Glomerular visceral epithelial cell (primary cell): ENCODE measurements around the gene MYO18A.

Source experiments
- DNase-seq: peaks from one replicate; pipeline ENCODE4 v3.0.0-alpha.2; 2016; ENCODE audit errors: extremely low spot score

Gene MYO18A

DNA sequence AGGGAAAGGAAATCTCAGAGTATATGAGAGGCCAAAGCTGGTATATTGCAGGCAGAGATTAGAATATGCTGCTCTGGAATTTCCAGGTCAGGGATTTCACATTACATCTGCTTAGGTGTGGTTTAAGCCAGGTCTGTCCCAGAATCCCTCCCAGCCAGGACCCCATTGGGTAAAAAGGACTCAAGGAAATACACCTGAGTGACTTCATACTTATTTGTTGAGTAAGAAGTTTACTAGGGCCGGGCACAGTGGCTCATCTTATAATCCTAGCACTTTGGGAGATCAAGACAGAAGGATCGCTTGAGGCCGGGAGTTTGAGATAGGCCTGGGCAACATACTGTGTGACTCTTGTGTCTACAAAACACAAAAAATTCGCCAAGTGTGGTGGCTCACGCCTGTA lies 130.0 kb downstream of the MYO18A start:
- DNase-seq: no peak

DNA sequence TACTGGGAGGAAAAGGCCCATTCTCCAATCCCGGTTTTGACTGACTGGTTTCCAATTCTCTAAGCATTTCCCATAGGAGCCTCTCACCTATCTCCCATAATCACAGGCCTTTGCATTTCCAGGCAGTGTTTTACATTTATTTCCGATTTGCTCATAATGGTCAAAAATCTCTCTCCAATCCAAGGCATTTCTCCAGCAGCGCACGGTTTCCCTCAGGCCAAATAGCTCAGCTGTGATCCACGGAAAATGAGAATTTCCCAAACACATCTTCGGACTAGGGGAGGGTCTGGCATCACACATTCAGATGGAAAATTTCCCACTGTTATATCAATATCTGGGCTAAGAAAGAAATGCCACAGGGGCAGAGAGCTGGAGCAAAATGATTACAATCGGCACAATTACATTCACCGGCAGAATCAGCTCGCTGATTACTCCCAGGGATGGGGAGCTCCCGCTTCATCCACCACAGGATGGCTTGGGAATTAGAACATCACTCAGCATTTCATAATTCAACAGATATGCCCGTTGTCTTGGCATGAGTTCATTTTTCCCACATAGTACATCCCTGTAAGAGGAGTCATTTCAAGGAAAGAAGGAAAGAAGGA lies 130.6 kb downstream of the MYO18A start:
- no peak for DNase-seq

DNA sequence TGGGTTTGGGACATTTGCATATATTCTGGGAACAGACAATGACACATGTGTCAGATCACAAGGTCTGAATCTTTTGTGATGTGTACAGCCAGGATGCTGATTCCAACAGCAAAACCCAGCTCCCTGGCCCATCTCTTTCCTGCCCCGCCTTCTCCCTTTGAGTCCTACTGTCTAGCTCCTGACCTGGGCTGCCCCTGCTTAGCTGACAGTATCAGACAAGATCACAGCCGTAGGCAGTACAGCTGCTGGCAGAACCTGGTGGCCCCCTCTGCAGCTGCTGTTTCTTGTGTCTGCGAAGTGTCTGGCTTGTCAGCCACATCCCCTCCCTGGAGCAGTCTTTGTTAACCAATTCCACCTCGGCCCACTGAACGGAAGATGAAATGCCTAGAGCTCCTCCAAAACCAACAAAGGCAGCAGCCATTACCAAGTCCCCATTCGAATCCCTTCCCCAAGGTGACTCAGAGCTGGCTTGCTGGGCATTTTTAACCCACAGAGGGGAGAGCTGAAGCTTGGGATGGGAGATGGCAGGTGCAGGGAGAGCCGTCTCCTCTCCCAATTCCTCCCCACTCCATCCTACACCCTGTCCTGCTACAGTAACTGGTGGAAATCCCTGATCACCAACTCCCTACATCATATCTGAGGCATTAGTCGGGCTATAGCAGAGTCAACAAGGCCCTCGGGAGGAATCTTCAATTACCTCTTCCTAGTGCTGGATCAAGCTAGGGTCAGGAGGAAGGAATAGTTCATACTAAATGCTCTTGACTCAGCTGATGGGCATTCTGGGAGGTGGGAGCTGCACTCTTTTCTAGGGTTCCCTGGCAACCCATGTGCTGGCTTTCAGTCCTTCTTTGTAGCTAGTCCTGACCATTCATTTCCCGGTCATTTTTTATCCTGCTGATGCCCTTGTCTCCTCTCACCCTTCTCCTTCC lies 131.5 kb downstream of the MYO18A start:
- DNase-seq: no peak

DNA sequence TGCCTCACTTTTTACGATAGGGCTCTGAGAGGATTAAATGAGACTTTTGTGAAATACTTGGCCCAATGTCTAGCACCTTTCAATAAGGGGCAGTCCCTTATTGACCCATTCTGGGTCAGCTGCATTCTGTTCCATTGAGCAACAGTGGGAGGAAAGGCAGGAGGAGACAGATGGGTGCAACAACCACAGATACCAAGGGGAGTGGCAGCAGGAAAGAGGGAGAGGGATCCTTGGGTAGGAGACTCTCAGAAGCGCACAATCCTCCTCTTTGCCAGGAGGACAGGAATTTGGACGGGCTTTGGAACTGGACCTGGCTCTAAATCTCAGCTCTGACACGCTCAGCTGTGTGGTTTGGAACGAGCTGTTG lies 133.7 kb downstream of the MYO18A start:
- no peak for DNase-seq

DNA sequence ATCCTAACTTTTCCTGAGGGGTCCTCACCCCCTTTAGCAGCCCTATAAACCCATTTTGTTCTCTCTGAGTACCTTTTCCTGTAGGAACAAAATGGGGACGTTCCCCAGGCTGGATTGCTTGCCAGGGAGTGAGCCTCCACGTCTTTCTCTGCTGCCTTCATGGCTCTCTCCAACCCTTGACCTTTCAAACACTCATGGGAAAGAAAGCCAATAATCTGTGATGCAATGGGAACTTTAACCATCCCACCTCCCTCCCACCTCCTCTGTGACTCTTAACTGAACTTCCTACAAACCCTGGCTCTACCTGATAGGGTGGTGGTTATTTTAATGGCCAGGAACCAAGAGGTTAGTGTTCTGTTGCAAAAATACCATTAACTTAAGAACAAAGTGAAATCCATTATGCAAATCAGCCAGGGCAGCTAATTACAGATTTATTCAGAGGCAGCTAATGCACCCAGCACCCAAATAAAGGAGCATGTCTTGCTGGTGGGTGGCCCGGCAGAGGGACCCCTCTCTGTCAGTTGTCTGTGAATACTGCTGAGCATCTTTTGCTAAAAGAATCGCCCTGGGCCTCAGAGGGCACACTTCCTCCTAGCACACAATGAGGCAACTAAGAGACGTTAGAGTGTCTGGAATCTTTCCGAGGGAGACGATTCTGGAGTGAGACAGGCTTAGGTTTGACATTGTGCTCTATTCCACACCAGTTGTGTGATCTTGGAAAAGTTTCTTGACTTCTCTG lies 134.3 kb downstream of the MYO18A start:
- DNase-seq: no peak

DNA sequence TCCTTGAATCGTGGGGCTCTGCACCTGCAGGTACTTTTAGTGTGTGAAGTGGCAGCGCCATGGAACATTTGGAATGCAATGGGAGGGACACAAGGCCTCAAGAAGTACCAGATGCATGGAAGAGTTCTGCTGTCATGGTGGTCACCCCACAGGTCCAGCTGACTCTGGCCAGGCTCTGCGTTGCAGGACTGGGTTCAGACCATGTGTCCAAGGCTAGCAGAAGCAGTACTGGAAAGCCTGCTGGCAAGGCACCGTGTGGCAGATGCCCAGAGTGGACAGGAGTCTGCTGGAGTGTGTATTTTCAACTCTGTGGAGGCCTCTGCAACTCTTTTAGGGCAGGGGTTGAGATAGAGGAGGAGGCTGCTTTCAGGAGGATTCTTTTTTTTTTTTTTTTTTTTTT lies 135.2 kb downstream of the MYO18A start:
- no peak for DNase-seq

DNA sequence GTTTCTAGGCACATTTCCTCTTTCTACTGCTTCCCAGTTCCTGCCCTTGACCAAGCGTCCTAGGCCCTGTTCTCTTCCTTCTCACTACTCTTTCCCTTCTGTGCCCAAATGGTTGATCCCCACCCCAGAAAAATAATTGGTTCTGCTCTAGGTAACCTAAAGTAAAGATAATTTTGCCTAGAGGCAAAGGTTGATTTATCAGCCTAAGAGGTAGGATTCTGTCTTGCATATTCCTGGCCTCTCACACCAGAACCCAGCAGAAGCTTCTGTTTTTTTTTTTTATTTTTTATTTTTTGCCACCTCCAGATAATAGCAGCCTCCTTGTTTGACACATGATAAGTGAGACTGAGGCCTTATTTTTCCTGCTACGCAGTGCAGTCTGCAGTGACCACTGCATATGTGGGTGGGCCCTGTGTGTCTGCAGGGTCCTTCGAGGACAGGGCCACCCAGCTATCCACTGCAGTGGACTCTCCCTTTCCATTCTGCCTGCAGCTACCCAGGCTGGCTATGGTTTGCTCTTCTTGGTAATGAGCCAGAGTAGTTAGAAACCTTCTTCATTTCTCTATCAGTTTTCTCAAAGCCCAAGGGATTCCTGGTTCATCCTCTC lies 136.6 kb downstream of the MYO18A start:
- no peak for DNase-seq

DNA sequence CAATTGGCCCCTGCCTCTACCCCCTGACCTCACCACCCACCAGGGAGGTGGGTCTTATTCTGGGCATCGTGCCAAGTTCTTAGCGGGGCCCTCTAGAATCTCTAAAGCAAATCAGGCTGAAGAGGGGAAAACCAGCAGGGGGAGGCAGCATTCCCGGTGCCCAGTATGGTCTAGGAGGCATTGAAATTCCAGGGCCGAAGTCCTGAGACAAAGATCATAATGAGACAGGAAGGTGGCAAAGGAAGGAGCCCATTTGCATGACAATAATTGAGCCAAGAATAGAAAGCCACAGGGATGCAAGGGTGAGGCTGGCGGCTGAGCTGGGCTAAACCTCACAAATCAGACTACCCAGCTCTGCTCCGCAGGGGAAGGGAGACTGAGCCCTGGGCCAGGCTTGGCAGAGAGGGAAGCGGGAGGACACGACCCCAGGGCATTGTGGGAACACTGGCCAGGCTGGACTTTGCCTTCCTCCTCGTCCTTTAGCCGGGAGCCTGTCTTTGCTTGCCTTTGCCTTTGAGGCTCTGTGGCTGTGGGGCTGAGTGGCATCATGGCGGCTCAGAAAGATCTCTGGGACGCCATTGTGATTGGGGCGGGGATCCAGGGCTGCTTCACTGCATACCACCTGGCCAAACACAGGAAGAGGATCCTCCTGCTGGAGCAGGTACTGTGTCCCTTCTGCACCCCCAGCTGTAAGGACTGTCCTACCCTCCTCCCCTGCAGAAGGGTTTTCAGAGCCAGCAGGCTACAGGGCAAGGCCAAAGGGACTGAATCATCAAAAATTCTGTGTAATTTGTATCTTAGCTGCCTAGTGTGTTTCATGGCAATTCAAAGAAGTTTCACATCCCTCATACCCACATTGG lies 137.3 kb downstream of the MYO18A start, which contains the start of gene PIPOX:
Gene PIPOX, plus strand, starts transcription at position 463 of the 860 bp plus-strand sequence. Its CDS starts 85 bp downstream, at position 548.
- DNase-seq: peak; percentile 63

DNA sequence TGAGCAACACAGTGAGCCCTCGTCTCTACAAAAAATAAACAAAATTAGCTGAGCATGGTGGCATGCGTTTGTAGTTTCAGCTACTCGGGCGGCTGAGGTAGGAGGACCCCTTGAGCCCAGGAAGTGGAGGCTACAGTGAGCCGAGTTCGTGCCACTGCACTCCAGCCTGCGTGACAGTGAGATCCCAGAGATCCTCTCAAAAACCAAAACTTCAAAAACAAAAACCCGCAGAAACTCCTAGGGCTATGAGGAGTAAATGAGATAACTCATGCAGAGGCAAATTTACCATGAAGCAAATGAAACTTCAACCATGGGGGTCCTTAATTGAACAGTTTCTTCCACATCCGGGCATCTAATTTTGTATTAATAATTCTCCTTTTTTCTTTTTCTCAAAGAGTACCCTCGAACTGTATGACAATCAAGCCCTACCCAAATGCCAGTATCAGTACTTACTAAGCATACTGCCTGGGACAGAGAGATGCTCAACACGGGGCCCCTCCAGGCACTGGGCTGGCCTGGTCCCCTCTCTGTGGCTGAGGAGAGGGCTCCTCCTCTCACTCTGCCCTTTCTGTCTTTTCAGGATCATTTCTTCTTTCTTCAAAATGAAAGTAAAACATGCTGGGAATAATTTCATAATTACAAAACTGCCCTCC lies 138.0 kb downstream of the MYO18A start:
- DNase-seq: no peak

DNA sequence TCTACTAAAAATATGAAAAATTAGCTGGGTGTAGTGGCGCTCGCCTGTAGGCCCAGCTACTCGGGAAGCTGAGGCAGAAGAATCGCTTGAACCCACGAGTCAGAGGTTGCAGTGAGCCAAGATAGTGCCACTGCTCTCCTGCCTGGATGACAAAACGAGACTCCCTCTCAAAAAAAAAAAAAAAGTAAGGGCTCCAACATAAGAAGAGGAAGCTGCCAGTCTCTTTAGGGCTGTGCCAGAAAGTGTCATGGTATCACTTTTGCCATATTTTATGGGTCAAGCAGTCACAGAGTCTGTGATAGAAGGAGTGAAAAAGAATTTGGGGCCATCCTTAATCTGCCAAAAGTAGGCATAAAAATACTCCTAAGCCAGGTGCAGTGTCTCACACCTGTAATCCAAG lies 138.6 kb downstream of the MYO18A start:
- DNase-seq: no peak

DNA sequence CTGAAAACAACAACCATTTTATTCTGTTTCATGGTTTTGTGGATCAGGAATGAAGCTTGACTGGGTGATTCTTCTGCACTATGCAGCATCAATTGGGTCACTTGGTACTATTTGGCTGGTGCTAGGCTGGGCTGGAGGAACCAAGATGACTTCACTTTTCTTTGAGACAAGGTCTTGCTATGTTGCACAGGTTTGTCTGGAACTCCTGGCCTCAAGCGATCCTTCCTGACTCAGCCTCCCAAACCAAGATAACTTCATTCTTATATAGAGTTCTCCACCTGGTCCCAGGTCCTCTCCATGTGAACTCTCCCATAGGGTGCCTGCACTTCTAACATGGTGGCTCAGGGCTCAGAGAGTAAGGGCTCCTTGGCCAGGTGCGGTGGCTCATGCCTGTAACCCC lies 139.1 kb downstream of the MYO18A start:
- DNase-seq: no peak

DNA sequence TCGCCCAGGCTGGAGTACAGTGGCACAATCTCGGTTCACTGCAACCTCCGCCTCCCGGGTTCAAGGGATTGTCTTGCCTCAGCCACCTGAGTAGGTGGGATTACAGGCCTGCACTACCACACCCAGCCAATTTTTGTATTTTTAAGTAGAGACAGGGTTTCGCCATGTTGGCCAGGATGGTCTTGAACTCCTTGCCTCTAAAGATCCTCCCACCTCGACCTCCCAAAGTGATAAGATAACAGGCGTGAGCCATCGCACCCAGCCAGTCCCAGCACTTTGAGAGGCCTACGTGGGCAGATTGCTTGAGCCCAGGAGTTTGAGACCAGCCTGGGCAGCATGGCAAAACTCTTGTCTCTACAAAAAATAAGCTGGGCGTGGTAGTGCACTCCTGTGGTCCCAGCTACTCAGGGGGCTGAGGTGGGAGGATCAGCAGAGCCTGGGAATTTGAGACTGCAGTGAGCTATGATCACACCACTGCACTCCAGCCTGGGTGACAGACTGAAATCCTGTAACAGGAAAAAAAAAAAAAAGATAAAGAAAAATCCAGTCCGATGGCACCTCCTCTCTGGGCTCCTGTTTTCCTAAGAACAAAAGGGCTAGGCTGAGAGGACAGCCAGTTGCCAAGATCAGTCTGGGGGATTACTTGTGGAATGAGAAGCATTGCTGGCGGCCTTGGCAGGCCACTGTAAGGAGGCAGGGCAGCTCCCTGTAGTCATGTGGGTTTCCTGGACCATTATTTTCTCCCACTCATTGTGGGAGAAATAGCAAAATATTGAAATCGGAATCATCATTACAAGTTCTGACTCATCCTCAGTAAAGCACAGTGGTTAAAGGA lies 140.2 kb downstream of the MYO18A start:
- peak; percentile 58 for DNase-seq

DNA sequence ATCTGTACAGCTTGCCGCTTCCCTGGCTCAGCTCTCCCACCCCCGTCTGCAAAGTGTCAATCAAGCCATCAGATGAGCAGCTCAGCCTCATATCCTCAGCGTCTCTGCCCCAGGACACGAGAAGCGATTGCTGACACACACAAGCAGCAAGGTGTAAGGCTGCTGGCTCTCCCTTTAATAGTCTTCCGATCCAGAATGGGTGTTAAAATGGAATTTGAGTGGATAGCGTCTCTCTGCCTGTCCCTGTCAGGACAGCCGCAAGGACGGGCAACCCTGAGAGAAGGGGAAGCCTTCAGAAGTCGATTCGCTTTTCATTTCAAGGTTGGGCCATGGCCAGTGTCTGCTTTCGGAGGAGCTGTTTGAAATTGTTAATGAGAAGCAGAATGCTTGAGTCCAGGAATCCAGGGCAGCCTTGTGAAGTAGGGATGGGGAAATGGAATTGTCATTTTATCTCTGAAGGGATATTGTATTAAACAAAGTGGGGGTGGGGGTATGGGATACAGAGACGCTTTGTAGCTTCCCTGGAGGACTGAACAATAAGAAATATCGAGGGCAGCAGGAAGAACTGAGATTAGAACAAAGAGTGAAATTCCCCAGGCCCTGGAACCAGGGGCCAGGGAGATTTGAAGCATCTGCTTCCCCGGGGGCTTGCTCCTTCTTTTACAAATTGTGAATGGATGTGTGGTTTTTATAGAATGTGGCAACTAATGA lies 142.0 kb downstream of the MYO18A start:
- no peak for DNase-seq

DNA sequence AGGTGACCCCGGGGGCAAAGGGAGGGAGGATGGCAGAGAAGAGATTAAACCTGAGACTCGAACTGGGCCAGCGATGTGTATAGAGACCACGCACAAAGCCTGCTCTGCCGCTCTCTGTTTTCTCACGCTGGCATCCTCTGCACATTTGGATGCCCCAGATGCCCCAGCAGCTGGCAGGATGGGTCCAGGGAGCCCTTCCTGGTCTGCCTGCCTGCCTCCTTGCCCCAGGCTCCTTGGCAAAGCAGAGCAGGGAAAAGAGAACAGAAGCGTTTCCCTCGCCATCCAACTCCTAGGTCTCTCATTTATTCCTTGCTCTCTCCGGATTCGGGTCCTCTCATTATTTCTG lies 142.5 kb downstream of the MYO18A start:
- DNase-seq: no peak

DNA sequence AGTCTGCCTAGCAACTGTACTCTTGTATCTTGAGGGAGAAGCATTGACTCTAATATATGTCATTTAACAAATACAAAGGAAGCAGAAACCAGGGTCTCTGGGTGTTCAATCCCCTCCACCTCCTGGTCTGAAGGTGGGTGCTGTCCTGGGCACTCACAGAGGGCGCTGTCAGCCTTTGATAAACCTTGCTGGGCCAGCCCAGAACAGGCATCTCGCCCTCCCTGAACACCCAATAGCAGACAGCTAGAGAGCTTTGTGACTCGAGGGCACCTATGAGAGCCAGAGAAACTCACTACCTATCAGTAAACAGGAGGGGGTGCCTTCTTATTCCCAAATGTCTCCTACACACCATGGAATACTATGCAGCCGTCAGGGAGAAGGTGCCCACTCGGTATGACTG lies 143.6 kb downstream of the MYO18A start:
- no peak for DNase-seq

DNA sequence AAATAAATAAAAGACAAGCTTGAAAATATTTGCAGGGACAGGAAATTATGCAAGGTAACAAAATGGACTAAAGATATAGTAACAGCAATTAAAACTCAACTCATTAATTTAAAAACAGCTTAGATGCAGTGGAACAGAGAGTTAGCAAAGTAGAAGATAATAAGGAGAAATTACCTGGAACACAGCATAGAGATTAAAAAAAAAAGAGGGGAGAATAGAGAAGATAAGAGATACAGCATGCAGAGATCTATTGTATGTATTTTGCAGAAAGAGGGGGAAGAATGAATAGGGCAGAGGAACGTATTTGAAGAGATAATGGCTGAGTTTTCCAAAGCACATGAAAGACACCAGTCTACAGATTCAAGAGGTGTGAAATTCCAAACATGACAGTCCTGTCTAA lies 145.7 kb downstream of the MYO18A start:
- DNase-seq: no peak

DNA sequence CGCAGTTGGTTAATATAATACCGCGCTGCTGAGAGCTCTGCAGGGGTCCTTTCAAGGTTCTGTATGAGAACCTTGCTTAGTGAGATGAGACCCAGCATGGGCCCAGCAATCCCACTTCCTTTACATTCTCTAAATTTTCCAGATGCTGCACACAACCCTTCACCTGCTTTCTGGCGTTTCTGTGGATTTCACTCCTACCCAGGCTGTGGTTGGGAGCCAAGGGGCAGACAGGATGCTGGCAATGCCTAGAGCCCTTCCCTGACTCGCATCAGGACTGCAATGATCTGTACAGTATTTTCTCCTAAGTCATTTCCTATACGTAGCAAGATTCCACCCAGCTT lies 147.4 kb downstream of the MYO18A start:
- no peak for DNase-seq

DNA sequence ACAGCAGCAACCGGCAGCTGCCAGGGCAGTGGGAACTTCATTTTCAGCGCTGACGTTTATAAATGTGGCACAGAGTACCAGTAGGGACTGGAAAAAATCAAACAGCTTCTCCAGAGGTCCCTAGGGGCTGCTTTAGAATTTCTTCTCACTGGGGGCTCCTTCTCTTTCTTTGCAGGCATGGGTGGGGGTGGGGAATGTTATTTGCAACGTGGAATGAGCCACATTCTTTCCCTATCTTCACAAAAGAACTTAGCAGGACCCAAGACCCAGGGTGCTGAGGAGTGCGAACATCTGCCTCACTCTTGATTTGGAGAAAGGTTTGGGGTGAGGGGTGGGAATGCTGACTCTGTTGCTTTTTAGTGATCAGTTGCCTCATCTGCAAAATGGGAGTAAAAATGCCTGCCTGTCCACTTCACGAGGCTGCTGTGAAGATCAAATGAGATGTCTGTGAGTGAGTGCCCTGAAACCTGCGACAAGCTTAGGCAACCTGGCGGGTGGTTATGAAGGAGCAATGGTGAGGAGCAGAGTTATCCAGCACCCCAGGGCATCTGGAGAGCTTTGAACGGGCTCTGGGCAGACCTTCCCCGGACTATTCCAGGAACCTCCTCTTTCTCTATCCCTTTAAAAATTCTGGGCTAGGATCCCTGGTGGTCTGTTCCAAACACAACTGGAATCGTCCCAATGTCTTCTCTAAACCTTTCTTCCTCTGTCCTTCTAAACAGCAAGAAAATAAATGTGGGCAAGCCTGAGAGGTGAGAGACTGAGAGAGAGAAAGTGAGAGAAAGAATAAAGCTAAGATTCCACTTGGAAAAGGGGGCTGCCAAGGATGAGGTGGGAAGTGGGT lies 148.0 kb downstream of the MYO18A start:
- DNase-seq: no peak
